ENCODE results near the gene KRT4.

KRT4 gene

GRCh38 chr12:52791271-52792184 lies 22.4 kb downstream of the KRT4 start:
- no peak overlapping the region for H3K23ac ChIP-seq (ENCODE audit: low read length)
- H2BK120ac ChIP-seq (ENCODE audit: insufficient read depth, low read length, poor library complexity): no peak overlapping the region
- no peak overlapping the region for H4K91ac ChIP-seq (ENCODE audit: low read depth, low read length)
- no peak overlapping the region for H3K4me3 ChIP-seq (ENCODE audit: low read depth, low read length)
- no peak overlapping the region for H3K4ac ChIP-seq (ENCODE audit: low read depth, low read length)
- no peak overlapping the region for H3K14ac ChIP-seq (ENCODE audit: low read length)
- no peaks in the 10 kb centered on the region for H3K4me1 ChIP-seq (ENCODE audit: control insufficient read depth in 1 of 2, insufficient read depth in 2 of 2, low read length in 2 of 2)
- H2BK5ac ChIP-seq (ENCODE audit: low read depth, low read length, poor library complexity): no peak overlapping the region
- H3K79me2 ChIP-seq (ENCODE audit: control insufficient read depth, insufficient read depth, low read length, poor library complexity): no peaks in the 10 kb centered on the region
- no CpG with 5 or more reads among the region's 12 CpGs for WGBS (ENCODE audit: extremely low coverage, insufficient coverage, insufficient read length)
- H2BK12ac ChIP-seq (ENCODE audit: low read length): no peak overlapping the region
- H3K18ac ChIP-seq (ENCODE audit: low read length): no peak overlapping the region
- no peaks in the 10 kb centered on the region for H3K36me3 ChIP-seq (ENCODE audit: control insufficient read depth in 1 of 2, insufficient read depth in 2 of 2, low read length in 2 of 2)
- H4K12ac ChIP-seq (ENCODE audit: low read depth, low read length): no peak overlapping the region
- H3K79me1 ChIP-seq (ENCODE audit: low read length): no peaks in the 10 kb centered on the region
- H2AFZ ChIP-seq (ENCODE audit: insufficient read depth, low read length, poor library complexity): no peak overlapping the region
- H4K8ac ChIP-seq (ENCODE audit: low read depth, low read length): no peak overlapping the region
- DNase-seq: no peak
- no peak overlapping the region for H3K4me2 ChIP-seq (ENCODE audit: low read length)
- no peaks in the 10 kb centered on the region for H3K27me3 ChIP-seq (ENCODE audit: insufficient read depth, low read length)
- H2AK5ac ChIP-seq (ENCODE audit: low read length): no peak overlapping the region
- peaks cover 2% of the 10 kb centered on the region for H3K9me3 ChIP-seq (ENCODE audit: insufficient read depth, low read depth, low read length)
- H3K9ac ChIP-seq (ENCODE audit: low read length): no peak overlapping the region
- H3K27ac ChIP-seq (ENCODE audit: low read depth, low read length): no peak overlapping the region

GRCh38 chr12:52790427-52791270 lies 23.3 kb downstream of the KRT4 start:
- H3K4me3 ChIP-seq (ENCODE audit: low read depth, low read length): no peak overlapping the region
- no peak for DNase-seq
- H3K79me1 ChIP-seq (ENCODE audit: low read length): no peaks in the 10 kb centered on the region
- H4K8ac ChIP-seq (ENCODE audit: low read depth, low read length): no peak overlapping the region
- no peak overlapping the region for H2AFZ ChIP-seq (ENCODE audit: insufficient read depth, low read length, poor library complexity)
- no peak overlapping the region for H3K9ac ChIP-seq (ENCODE audit: low read length)
- no peaks in the 10 kb centered on the region for H3K4me1 ChIP-seq (ENCODE audit: control insufficient read depth in 1 of 2, insufficient read depth in 2 of 2, low read length in 2 of 2)
- H2BK12ac ChIP-seq (ENCODE audit: low read length): no peak overlapping the region
- peaks cover 2% of the 10 kb centered on the region for H3K9me3 ChIP-seq (ENCODE audit: insufficient read depth, low read depth, low read length)
- H3K36me3 ChIP-seq (ENCODE audit: control insufficient read depth in 1 of 2, insufficient read depth in 2 of 2, low read length in 2 of 2): no peaks in the 10 kb centered on the region
- H3K14ac ChIP-seq (ENCODE audit: low read length): no peak overlapping the region
- H3K79me2 ChIP-seq (ENCODE audit: control insufficient read depth, insufficient read depth, low read length, poor library complexity): no peaks in the 10 kb centered on the region
- no peak overlapping the region for H3K4me2 ChIP-seq (ENCODE audit: low read length)
- no peak overlapping the region for H3K23ac ChIP-seq (ENCODE audit: low read length)
- no peak overlapping the region for H2AK5ac ChIP-seq (ENCODE audit: low read length)
- no peak overlapping the region for H2BK120ac ChIP-seq (ENCODE audit: insufficient read depth, low read length, poor library complexity)
- no peak overlapping the region for H3K18ac ChIP-seq (ENCODE audit: low read length)
- H3K27me3 ChIP-seq (ENCODE audit: insufficient read depth, low read length): no peaks in the 10 kb centered on the region
- H3K27ac ChIP-seq (ENCODE audit: low read depth, low read length): no peak overlapping the region
- no peak overlapping the region for H3K4ac ChIP-seq (ENCODE audit: low read depth, low read length)
- H4K91ac ChIP-seq (ENCODE audit: low read depth, low read length): no peak overlapping the region
- H2BK5ac ChIP-seq (ENCODE audit: low read depth, low read length, poor library complexity): no peak overlapping the region
- no peak overlapping the region for H4K12ac ChIP-seq (ENCODE audit: low read depth, low read length)
- no CpG with 5 or more reads among the region's 19 CpGs for WGBS (ENCODE audit: extremely low coverage, insufficient coverage, insufficient read length)

DNA sequence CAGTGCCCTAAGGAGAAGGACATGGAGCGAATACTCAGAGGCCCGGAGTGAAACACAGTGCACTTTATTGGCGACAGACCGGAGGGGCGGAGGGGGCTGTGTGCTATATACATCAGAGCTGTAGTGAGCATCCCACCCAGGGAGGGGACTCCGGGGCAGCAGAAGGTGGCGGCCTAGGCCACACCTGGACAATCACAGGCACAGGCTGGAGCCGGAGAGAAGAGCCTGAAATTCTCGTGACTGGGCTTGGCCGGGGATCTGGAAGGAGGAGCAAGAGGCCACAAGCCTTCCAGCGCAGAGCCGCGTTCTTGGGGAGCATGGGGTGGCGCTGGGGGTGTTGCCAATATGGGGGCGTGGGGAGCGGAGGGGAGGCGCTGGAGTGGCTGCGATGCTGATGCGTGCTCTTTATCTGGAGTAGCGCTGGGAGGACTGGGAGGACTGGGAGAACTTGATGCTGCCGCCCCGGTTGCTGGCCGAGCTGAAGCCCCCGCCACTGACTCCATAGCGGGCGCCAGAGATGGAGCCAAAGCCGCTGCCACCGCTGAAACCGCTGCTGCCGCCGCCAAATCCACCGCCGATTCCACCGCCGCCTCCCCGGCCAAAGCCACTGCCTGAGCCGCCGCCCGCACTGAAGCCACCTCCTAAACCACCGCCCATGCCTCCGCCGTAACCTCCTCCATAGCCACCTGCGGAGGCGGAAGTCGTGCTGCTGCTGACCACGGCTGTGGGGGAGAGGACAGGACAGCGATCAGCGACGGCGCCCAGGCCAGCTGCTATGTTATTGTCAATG lies 24.1 kb downstream of the KRT4 start:
- no peak overlapping the region for H4K91ac ChIP-seq (ENCODE audit: low read depth, low read length)
- H2BK12ac ChIP-seq (ENCODE audit: low read length): no peak overlapping the region
- H3K36me3 ChIP-seq (ENCODE audit: control insufficient read depth in 1 of 2, insufficient read depth in 2 of 2, low read length in 2 of 2): no peaks in the 10 kb centered on the region
- no peaks in the 10 kb centered on the region for H3K4me1 ChIP-seq (ENCODE audit: control insufficient read depth in 1 of 2, insufficient read depth in 2 of 2, low read length in 2 of 2)
- no peak overlapping the region for H2AFZ ChIP-seq (ENCODE audit: insufficient read depth, low read length, poor library complexity)
- H2BK5ac ChIP-seq (ENCODE audit: low read depth, low read length, poor library complexity): no peak overlapping the region
- no peak overlapping the region for H3K9ac ChIP-seq (ENCODE audit: low read length)
- H3K18ac ChIP-seq (ENCODE audit: low read length): no peak overlapping the region
- H4K8ac ChIP-seq (ENCODE audit: low read depth, low read length): no peak overlapping the region
- no peak overlapping the region for H3K4ac ChIP-seq (ENCODE audit: low read depth, low read length)
- H3K79me2 ChIP-seq (ENCODE audit: control insufficient read depth, insufficient read depth, low read length, poor library complexity): no peaks in the 10 kb centered on the region
- no peaks in the 10 kb centered on the region for H3K79me1 ChIP-seq (ENCODE audit: low read length)
- H3K9me3 ChIP-seq (ENCODE audit: insufficient read depth, low read depth, low read length): peaks cover 2% of the 10 kb centered on the region
- no peak overlapping the region for H2BK120ac ChIP-seq (ENCODE audit: insufficient read depth, low read length, poor library complexity)
- no peak overlapping the region for H2AK5ac ChIP-seq (ENCODE audit: low read length)
- H3K14ac ChIP-seq (ENCODE audit: low read length): no peak overlapping the region
- no peaks in the 10 kb centered on the region for H3K27me3 ChIP-seq (ENCODE audit: insufficient read depth, low read length)
- H3K4me2 ChIP-seq (ENCODE audit: low read length): no peak overlapping the region
- no peak overlapping the region for H4K12ac ChIP-seq (ENCODE audit: low read depth, low read length)
- no CpG with 5 or more reads among the region's 50 CpGs for WGBS (ENCODE audit: extremely low coverage, insufficient coverage, insufficient read length)
- DNase-seq: peak; percentile 8 to 59
- H3K27ac ChIP-seq (ENCODE audit: low read depth, low read length): no peak overlapping the region
- no peak overlapping the region for H3K23ac ChIP-seq (ENCODE audit: low read length)
- no peak overlapping the region for H3K4me3 ChIP-seq (ENCODE audit: low read depth, low read length)

GRCh38 chr12:52788876-52789636 lies 24.9 kb downstream of the KRT4 start:
- H3K79me2 ChIP-seq (ENCODE audit: control insufficient read depth, insufficient read depth, low read length, poor library complexity): no peaks in the 10 kb centered on the region
- no peak overlapping the region for H2AK5ac ChIP-seq (ENCODE audit: low read length)
- H3K14ac ChIP-seq (ENCODE audit: low read length): no peak overlapping the region
- no peak overlapping the region for H2BK12ac ChIP-seq (ENCODE audit: low read length)
- no peak overlapping the region for H3K4me2 ChIP-seq (ENCODE audit: low read length)
- H4K91ac ChIP-seq (ENCODE audit: low read depth, low read length): no peak overlapping the region
- H2BK5ac ChIP-seq (ENCODE audit: low read depth, low read length, poor library complexity): no peak overlapping the region
- H3K79me1 ChIP-seq (ENCODE audit: low read length): no peaks in the 10 kb centered on the region
- H3K4ac ChIP-seq (ENCODE audit: low read depth, low read length): no peak overlapping the region
- DNase-seq: no peak
- H3K18ac ChIP-seq (ENCODE audit: low read length): no peak overlapping the region
- no CpG with 5 or more reads among the region's 11 CpGs for WGBS (ENCODE audit: extremely low coverage, insufficient coverage, insufficient read length)
- no peak overlapping the region for H2AFZ ChIP-seq (ENCODE audit: insufficient read depth, low read length, poor library complexity)
- no peaks in the 10 kb centered on the region for H3K4me1 ChIP-seq (ENCODE audit: control insufficient read depth in 1 of 2, insufficient read depth in 2 of 2, low read length in 2 of 2)
- no peak overlapping the region for H2BK120ac ChIP-seq (ENCODE audit: insufficient read depth, low read length, poor library complexity)
- no peak overlapping the region for H3K27ac ChIP-seq (ENCODE audit: low read depth, low read length)
- H3K27me3 ChIP-seq (ENCODE audit: insufficient read depth, low read length): no peaks in the 10 kb centered on the region
- no peak overlapping the region for H3K9ac ChIP-seq (ENCODE audit: low read length)
- H3K23ac ChIP-seq (ENCODE audit: low read length): no peak overlapping the region
- no peak overlapping the region for H3K4me3 ChIP-seq (ENCODE audit: low read depth, low read length)
- no peak overlapping the region for H4K12ac ChIP-seq (ENCODE audit: low read depth, low read length)
- no peaks in the 10 kb centered on the region for H3K36me3 ChIP-seq (ENCODE audit: control insufficient read depth in 1 of 2, insufficient read depth in 2 of 2, low read length in 2 of 2)
- no peak overlapping the region for H4K8ac ChIP-seq (ENCODE audit: low read depth, low read length)
- H3K9me3 ChIP-seq (ENCODE audit: insufficient read depth, low read depth, low read length): peaks cover 2% of the 10 kb centered on the region
